HEK293 (cell line): ENCODE measurements around the gene LCNL1.

Experiments used
- CTCF ChIA-PET: fragments of 350-600 bp; formaldehyde crosslinking; extraction: SDS; loops from one replicate; lab custom pipeline; 2021; ENCODE audit warnings: antibody characterized with exemption; lab: Yijun Ruan, JAX
- POLR2A ChIA-PET: fragments of 300-600 bp; formaldehyde crosslinking; extraction: SDS; loops from one replicate; lab custom pipeline; 2020; ENCODE audit warnings: antibody characterized with exemption, inconsistent platforms; lab: Yijun Ruan, JAX
- H3K27ac ChIP-seq: fragments of 200-500 bp; sonication (Bioruptor generic); 2 replicates; pipeline ENCODE4 v1.5.1; 2014; ENCODE audit warnings: low read depth, low read length, control low read depth, inconsistent platforms; ENCODE audit errors: extremely low read depth
- H3K36me3 ChIP-seq, 2 experiments: fragments of 200-500 bp in 1 of 2; sonication (Bioruptor generic) in 1 of 2; 1 replicate in 1 of 2; 2 replicates in 1 of 2; pipeline ENCODE4 v1.5.1; 2014 to 2017; ENCODE audit warnings: inconsistent platforms in 2 of 2, low read length in 2 of 2; ENCODE audit not compliant: control insufficient read depth in 2 of 2, insufficient read depth in 1 of 2
- H3K4me1 ChIP-seq: fragments of 200-500 bp; sonication (Bioruptor generic); 2 replicates; pipeline ENCODE4 v1.5.1; 2014; ENCODE audit warnings: mild to moderate bottlenecking, low read length, inconsistent platforms; ENCODE audit not compliant: control insufficient read depth, insufficient read depth
- H3K4me3 ChIP-seq: 2 replicates; pipeline ENCODE4 v1.5.1; 2011; ENCODE audit warnings: low read depth, mild to moderate bottlenecking, control low read depth, low read length, moderate library complexity
- H3K9me3 ChIP-seq: fragments of 200-500 bp; sonication (Bioruptor generic); 2 replicates; pipeline ENCODE4 v1.5.1; 2014; ENCODE audit warnings: low read depth, low read length, inconsistent platforms; ENCODE audit not compliant: control insufficient read depth, insufficient read depth
- BCL11A ChIP-seq: fragments of 450-650 bp; formaldehyde crosslinking; IDR thresholded peaks from 2 replicates; pipeline ENCODE4 v1.5.1; 2016; ENCODE audit warnings: low read depth, missing biosample characterization, missing genetic modification characterization
- BCL11B ChIP-seq: fragments of 450-650 bp; formaldehyde crosslinking; IDR thresholded peaks from 2 replicates; pipeline ENCODE4 v1.5.1; 2016; ENCODE audit warnings: low read depth, missing biosample characterization, missing genetic modification characterization
- FEZF1 ChIP-seq: fragments of 450-650 bp; formaldehyde crosslinking; IDR thresholded peaks from 2 replicates; pipeline ENCODE4 v1.5.1; 2016; ENCODE audit warnings: missing biosample characterization, missing genetic modification characterization
- PRDM2 ChIP-seq: fragments of 450-650 bp; formaldehyde crosslinking; IDR thresholded peaks from 2 replicates; pipeline ENCODE4 v1.5.1; 2016; ENCODE audit warnings: missing biosample characterization, missing genetic modification characterization, borderline replicate concordance
- SCRT1 ChIP-seq: fragments of 450-650 bp; formaldehyde crosslinking; IDR thresholded peaks from 2 replicates; pipeline ENCODE4 v1.5.1; 2016; ENCODE audit warnings: missing biosample characterization, missing genetic modification characterization, borderline replicate concordance
- SCRT2 ChIP-seq: fragments of 450-650 bp; formaldehyde crosslinking; IDR thresholded peaks from 2 replicates; pipeline ENCODE4 v1.5.1; 2016; ENCODE audit warnings: missing biosample characterization, missing genetic modification characterization
- SP7 ChIP-seq: fragments of 450-650 bp; formaldehyde crosslinking; IDR thresholded peaks from 2 replicates; pipeline ENCODE4 v1.5.1; 2016; ENCODE audit warnings: missing biosample characterization, missing genetic modification characterization
- ZBTB7A ChIP-seq: fragments of 450-650 bp; formaldehyde crosslinking; IDR thresholded peaks from 2 replicates; pipeline ENCODE4 v1.5.1; 2016; ENCODE audit warnings: low read depth, missing biosample characterization, missing genetic modification characterization
- ZFP69B ChIP-seq: fragments of 450-650 bp; formaldehyde crosslinking; IDR thresholded peaks from 2 replicates; pipeline ENCODE4 v1.5.1; 2016; ENCODE audit warnings: missing biosample characterization, missing genetic modification characterization
- ZNF221 ChIP-seq: fragments of 450-650 bp; formaldehyde crosslinking; IDR thresholded peaks from 2 replicates; pipeline ENCODE4 v1.5.1; 2017; ENCODE audit warnings: missing biosample characterization, missing genetic modification characterization, borderline replicate concordance
- ZNF280C ChIP-seq: fragments of 450-650 bp; formaldehyde crosslinking; IDR thresholded peaks from 2 replicates; pipeline ENCODE4 v1.5.1; 2016; ENCODE audit warnings: missing biosample characterization, missing genetic modification characterization
- ZNF555 ChIP-seq: fragments of 450-650 bp; formaldehyde crosslinking; conservative IDR thresholded peaks from 2 replicates; pipeline ENCODE4 v1.5.1; 2017; ENCODE audit warnings: missing biosample characterization, mild to moderate bottlenecking, missing genetic modification characterization, inconsistent platforms
- ZNF704 ChIP-seq: fragments of 450-650 bp; formaldehyde crosslinking; IDR thresholded peaks from 2 replicates; pipeline ENCODE4 v1.5.1; 2016; ENCODE audit warnings: missing biosample characterization, missing genetic modification characterization
- ZNF792 ChIP-seq: fragments of 450-650 bp; formaldehyde crosslinking; IDR thresholded peaks from 2 replicates; pipeline ENCODE4 v1.5.1; 2016; ENCODE audit warnings: missing biosample characterization, missing genetic modification characterization
- TF ChIP-seq, protein P1 (sequence below): fragments of 450-650 bp; formaldehyde crosslinking; IDR thresholded peaks from 2 replicates; pipeline ENCODE4 v1.5.1; 2017; ENCODE audit warnings: missing biosample characterization, mild to moderate bottlenecking, missing genetic modification characterization, moderate library complexity

Gene LCNL1

DNA sequence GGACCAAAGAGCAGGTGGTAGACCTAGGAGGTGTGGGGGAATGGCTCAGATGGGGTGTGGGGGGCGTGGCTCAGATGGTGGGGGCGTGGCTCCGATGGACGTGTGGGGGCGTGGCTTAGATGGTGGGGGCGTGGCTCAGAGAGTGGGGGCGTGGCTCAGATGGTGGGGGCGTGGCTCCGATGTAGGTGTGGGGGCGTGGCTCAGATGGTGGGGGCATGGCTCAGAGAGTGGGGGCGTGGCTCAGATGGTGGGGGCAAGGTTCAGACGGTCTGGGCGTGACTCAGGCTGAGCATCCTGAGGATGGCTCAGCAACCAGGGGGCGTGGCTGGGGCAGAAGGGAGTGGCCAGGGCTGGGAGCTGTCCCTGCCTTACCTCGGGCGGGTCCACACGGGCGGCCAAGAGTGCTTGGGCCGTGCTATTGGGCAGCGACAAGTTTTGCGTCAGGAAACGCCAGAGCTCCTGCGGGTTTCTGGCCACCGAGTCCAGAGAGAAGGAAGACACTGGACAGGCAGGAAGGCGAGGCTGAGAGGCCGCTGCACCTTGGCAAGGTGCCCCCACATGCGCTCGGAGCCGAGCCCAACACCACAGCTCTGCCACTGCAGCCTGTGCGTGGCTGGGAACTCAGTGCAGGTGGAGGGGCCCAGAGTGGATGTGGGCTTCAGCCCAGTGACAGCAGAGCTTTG lies 39.3 kb downstream of the LCNL1 start (continued):
- TF ChIP-seq, protein P1, sequence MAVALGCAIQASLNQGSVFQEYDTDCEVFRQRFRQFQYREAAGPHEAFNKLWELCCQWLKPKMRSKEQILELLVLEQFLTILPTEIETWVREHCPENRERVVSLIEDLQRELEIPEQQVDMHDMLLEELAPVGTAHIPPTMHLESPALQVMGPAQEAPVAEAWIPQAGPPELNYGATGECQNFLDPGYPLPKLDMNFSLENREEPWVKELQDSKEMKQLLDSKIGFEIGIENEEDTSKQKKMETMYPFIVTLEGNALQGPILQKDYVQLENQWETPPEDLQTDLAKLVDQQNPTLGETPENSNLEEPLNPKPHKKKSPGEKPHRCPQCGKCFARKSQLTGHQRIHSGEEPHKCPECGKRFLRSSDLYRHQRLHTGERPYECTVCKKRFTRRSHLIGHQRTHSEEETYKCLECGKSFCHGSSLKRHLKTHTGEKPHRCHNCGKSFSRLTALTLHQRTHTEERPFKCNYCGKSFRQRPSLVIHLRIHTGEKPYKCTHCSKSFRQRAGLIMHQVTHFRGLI = peak; percentile 87
- peak; percentile 84 for TF ChIP-seq ZFP69B (tag by site-specific recombination)
- no peak for TF ChIP-seq ZNF792

GRCh38 chr9:137022662-137023008 lies 39.8 kb downstream of the LCNL1 start:
- ChIA-PET POLR2A (interaction anchor here (0.5 to 2.5 kb wide), 7 partner anchors 8 to 218 kb away, joined by 3 to 9 read pairs (median 5); partner anchors contain the start of genes FUT7, PAXX and TUBB4B), CTCF (interaction anchor here (0.6 to 3.7 kb wide), 4 partner anchors 13 to 76 kb away, joined by 3 to 19 read pairs (median 4); no protein-coding TSS in a partner anchor)
- no peak overlapping the region for H3K27ac ChIP-seq
- H3K36me3 ChIP-seq = peaks cover 0 to 18% of the 10 kb centered on the region in 2 experiments; a peak in 1 of 3 replicates
- no peak overlapping the region for H3K4me3 ChIP-seq
- H3K4me1 ChIP-seq = peaks cover 2% of the 10 kb centered on the region; the same call in 1 of the 2 replicates
- TF ChIP-seq SCRT1 (tag by site-specific recombination) = peak; percentile 83; the same call in 1 of the 2 replicates
- TF ChIP-seq ZNF280C (tag by site-specific recombination) = no peak
- no peak for TF ChIP-seq FEZF1 (tag by site-specific recombination)
- TF ChIP-seq SCRT2 (tag by site-specific recombination) = 0 out of 2 replicates have a peak, but pooled peaks have one; percentile 39
- 0 out of 2 replicates have a peak, but pooled peaks have one; percentile 3 for TF ChIP-seq PRDM2 (tag by site-specific recombination)
- no peaks in the 10 kb centered on the region for H3K9me3 ChIP-seq

DNA sequence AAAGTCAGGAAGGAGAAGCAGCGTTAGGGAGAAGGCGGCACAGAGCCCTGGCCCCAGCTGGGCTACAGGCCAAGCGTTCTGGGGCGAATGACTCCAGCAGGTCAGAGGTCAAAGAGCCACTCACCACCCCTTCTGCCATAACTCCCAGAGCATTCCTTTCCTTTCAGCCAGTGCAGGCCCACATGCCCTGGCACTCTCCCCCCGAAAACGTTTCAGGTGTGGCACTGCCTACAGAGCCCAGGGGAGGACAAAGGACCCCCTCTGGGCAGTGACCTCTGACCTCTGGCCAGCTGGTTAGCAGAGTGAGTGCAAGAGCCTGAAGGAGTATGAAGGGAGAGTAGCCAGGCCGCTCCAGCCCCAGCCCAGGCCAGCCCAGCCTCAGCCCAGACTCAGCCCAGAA lies 40.4 kb downstream of the LCNL1 start:
- Histone ChIP-seq H3K9me3 (no peaks in the 10 kb centered on the region), H3K4me3 (no peak overlapping the region)
- POLR2A ChIA-PET = interaction anchor here (1.1 kb wide), 1 partner anchor 183 kb away, joined by 3 read pairs; no protein-coding TSS in a partner anchor
- CTCF ChIA-PET = interaction anchor here (0.6 to 3.7 kb wide), 3 partner anchors 9 to 21 kb away, joined by 3 to 19 read pairs (median 5); no protein-coding TSS in a partner anchor
- TF ChIP-seq BCL11A (tag by site-specific recombination) (peak; percentile 99), BCL11B (tag by site-specific recombination) (peak; percentile 99), ZBTB7A (tag by site-specific recombination) (peak; percentile 62; the same call in 1 of the 2 replicates), ZNF704 (tag by site-specific recombination) (no peak), SP7 (no peak), ZNF555 (tag by site-specific recombination) (no peak), ZNF221 (no peak)
- TF ChIP-seq, all 188 proteins: peak for 3
- Histone ChIP-seq H3K4me1 (peaks cover 2% of the 10 kb centered on the region; the same call in 1 of the 2 replicates), H3K36me3 (peaks cover 0 to 14% of the 10 kb centered on the region in 2 experiments; a peak in 1 of 3 replicates), H3K27ac (no peak overlapping the region)
